ENCODE measurements around the gene SPEG.

SPEG gene

GRCh38 chr2:219484343-219485200 lies 49.9 kb downstream of the SPEG start:
- TF ChIP-seq ZBTB7A (IDR thresholded peaks at IDR 0.05; ENCODE audit: low read depth) (no peak), USF1 (IDR thresholded peaks at IDR 0.05) (no peak), NFIC (IDR thresholded peaks at IDR 0.05) (no peak), REST (IDR thresholded peaks at IDR 0.05; ENCODE audit: low read depth) (no peak), TAF1 (IDR thresholded peaks at IDR 0.05; ENCODE audit: low read depth) (no peak), TEAD4 (IDR thresholded peaks at IDR 0.05) (no peak), EGR1 (IDR thresholded peaks at IDR 0.05) (no peak), RAD21 (IDR thresholded peaks at IDR 0.05; ENCODE audit: low read depth) (no peak), CREB1 (IDR thresholded peaks at IDR 0.05; ENCODE audit: low read depth) (no peak), CEBPB (IDR thresholded peaks at IDR 0.05) (no peak), EP300 (IDR thresholded peaks at IDR 0.05; ENCODE audit: borderline replicate concordance) (no peak), YY1 (IDR thresholded peaks at IDR 0.05; ENCODE audit: low read depth) (no peak), FOXM1 (IDR thresholded peaks at IDR 0.05; ENCODE audit: borderline replicate concordance, low read depth) (no peak), TCF12 (IDR thresholded peaks at IDR 0.05; ENCODE audit: low read depth) (no peak), MAX (IDR thresholded peaks at IDR 0.05) (no peak)

GRCh38 chr2:219485201-219485580 lies 50.5 kb downstream of the SPEG start:
- TF ChIP-seq TAF1 (IDR thresholded peaks at IDR 0.05; ENCODE audit: low read depth): no peak
- TF ChIP-seq EP300 (IDR thresholded peaks at IDR 0.05; ENCODE audit: borderline replicate concordance): no peak
- TF ChIP-seq TCF12 (IDR thresholded peaks at IDR 0.05; ENCODE audit: low read depth): no peak
- no peak for TF ChIP-seq TEAD4 (IDR thresholded peaks at IDR 0.05)
- no peak for TF ChIP-seq ZBTB7A (IDR thresholded peaks at IDR 0.05; ENCODE audit: low read depth)
- TF ChIP-seq EGR1 (IDR thresholded peaks at IDR 0.05): no peak
- TF ChIP-seq RAD21 (IDR thresholded peaks at IDR 0.05; ENCODE audit: low read depth): no peak
- no peak for TF ChIP-seq YY1 (IDR thresholded peaks at IDR 0.05; ENCODE audit: low read depth)
- TF ChIP-seq CREB1 (IDR thresholded peaks at IDR 0.05; ENCODE audit: low read depth): no peak
- no peak for TF ChIP-seq FOXM1 (IDR thresholded peaks at IDR 0.05; ENCODE audit: borderline replicate concordance, low read depth)
- TF ChIP-seq REST (IDR thresholded peaks at IDR 0.05; ENCODE audit: low read depth): no peak
- TF ChIP-seq USF1 (IDR thresholded peaks at IDR 0.05): no peak
- TF ChIP-seq CEBPB (IDR thresholded peaks at IDR 0.05): no peak
- no peak for TF ChIP-seq MAX (IDR thresholded peaks at IDR 0.05)
- no peak for TF ChIP-seq NFIC (IDR thresholded peaks at IDR 0.05)

- no peak for TF ChIP-seq USF1 (IDR thresholded peaks at IDR 0.05)
- TF ChIP-seq FOXM1 (IDR thresholded peaks at IDR 0.05; ENCODE audit: borderline replicate concordance, low read depth): no peak
- no peak for TF ChIP-seq CREB1 (IDR thresholded peaks at IDR 0.05; ENCODE audit: low read depth)
- TF ChIP-seq RAD21 (IDR thresholded peaks at IDR 0.05; ENCODE audit: low read depth): no peak
- no peak for TF ChIP-seq EP300 (IDR thresholded peaks at IDR 0.05; ENCODE audit: borderline replicate concordance)
- no peak for TF ChIP-seq TEAD4 (IDR thresholded peaks at IDR 0.05)
- no peak for TF ChIP-seq ZBTB7A (IDR thresholded peaks at IDR 0.05; ENCODE audit: low read depth)
- TF ChIP-seq TAF1 (IDR thresholded peaks at IDR 0.05; ENCODE audit: low read depth): no peak
- no peak for TF ChIP-seq REST (IDR thresholded peaks at IDR 0.05; ENCODE audit: low read depth)
- no peak for TF ChIP-seq EGR1 (IDR thresholded peaks at IDR 0.05)
- TF ChIP-seq NFIC (IDR thresholded peaks at IDR 0.05): no peak
- TF ChIP-seq CEBPB (IDR thresholded peaks at IDR 0.05): no peak
- no peak for TF ChIP-seq MAX (IDR thresholded peaks at IDR 0.05)
- TF ChIP-seq YY1 (IDR thresholded peaks at IDR 0.05; ENCODE audit: low read depth): no peak
- no peak for TF ChIP-seq TCF12 (IDR thresholded peaks at IDR 0.05; ENCODE audit: low read depth)
Observed at GRCh38 chr2:219486380-219486959, 51.8 kb downstream of the SPEG start.
